Suprapubic skin (tissue), 4 donors: ENCODE data around the gene MBNL2.

Experiments
- POLR2A ChIP-seq, 2 donors: fragments of 450-650 bp; IDR thresholded peaks; one replicate each; pipeline ENCODE4 v1.6.1; 2017; ENCODE audit warnings: antibody characterized with exemption in 2 of 2, mild to moderate bottlenecking in 2 of 2, moderate library complexity in 2 of 2
- POLR2AphosphoS5 ChIP-seq, 3 donors: sonication (generic); formaldehyde crosslinking; IDR thresholded peaks; one replicate each; pipeline ENCODE4 v1.6.1; 2017; ENCODE audit warnings: antibody characterized with exemption in 3 of 3
- TF ChIP-seq, protein P1 (sequence below), 2 donors: fragments of 200-600 bp in 1 of 2; fragments of 450-650 bp in 1 of 2; sonication (generic) in 1 of 2; IDR thresholded peaks; one replicate each; pipeline ENCODE4 v1.5.1; 2016 to 2019; ENCODE audit warnings: antibody characterized with exemption in 2 of 2, mild to moderate bottlenecking in 1 of 2, moderate library complexity in 1 of 2

DNA sequence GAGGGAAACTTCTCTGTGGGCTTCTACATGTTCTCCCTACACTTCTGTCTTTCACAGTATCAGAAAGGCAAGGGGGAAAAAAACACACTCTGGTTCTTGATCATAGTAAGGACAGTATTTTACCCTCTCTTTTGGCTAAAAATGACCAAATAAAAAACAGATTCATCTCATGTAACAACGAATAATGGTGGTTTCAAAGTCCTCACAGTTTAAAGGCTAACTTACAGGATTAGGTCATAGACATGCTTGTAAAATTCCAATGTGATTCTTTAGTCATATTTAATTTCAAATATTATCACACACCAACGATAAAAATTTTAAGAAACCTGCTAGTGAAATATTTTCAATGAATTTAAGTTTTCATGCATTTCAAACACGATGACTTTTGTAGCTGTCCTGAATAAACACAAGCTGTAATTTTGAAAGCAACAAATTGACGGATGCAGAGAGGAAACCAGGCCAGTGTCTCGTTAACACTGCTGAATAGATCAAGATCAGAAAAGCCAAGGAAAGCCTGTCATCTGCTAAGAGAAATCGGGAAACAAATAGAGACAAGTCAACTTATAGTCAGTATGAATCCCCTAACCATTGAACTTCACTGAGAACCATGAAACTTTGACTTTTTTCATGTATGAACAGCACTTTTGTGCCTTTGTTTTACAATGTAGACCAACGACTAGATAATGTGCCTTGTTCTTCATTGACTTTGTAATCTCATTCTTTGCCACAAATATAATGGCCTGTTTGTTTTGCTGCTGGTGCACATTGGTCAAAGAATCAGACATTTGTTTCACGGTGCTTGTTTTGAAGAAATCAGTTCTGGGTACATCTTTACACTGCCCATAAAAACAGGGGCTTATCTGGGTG lies 22.0 kb downstream of the MBNL2 start:
- TF ChIP-seq, protein P1, sequence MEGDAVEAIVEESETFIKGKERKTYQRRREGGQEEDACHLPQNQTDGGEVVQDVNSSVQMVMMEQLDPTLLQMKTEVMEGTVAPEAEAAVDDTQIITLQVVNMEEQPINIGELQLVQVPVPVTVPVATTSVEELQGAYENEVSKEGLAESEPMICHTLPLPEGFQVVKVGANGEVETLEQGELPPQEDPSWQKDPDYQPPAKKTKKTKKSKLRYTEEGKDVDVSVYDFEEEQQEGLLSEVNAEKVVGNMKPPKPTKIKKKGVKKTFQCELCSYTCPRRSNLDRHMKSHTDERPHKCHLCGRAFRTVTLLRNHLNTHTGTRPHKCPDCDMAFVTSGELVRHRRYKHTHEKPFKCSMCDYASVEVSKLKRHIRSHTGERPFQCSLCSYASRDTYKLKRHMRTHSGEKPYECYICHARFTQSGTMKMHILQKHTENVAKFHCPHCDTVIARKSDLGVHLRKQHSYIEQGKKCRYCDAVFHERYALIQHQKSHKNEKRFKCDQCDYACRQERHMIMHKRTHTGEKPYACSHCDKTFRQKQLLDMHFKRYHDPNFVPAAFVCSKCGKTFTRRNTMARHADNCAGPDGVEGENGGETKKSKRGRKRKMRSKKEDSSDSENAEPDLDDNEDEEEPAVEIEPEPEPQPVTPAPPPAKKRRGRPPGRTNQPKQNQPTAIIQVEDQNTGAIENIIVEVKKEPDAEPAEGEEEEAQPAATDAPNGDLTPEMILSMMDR (IDR thresholded peaks at IDR 0.05), result no peak
- no peak for TF ChIP-seq POLR2A (IDR thresholded peaks at IDR 0.05)
- no peak for TF ChIP-seq POLR2AphosphoS5 (IDR thresholded peaks at IDR 0.05)
